ENCODE measurements around the gene MRO. TPM values are rescaled to one million over a fixed set of nuclear protein-coding genes. Genes with fewer than 3 reads are reported as not detected.

Gene MRO
- total and polyA plus RNA-seq, 11 donors = 0.19 to 6.9 (median 1.6) TPM

- no peak for ATAC-seq
- 83 to 89% (median 86%) methylated on average over 5 of the region's 5 CpGs for WGBS, 4 donors
- intact Hi-C loops (cut with DNase I) = loop anchor here in 2 of 10 donors (10.0 kb wide), 2 partner anchors 219 to 229 kb away; no protein-coding TSS in a partner anchor
These were observed 6.2 kb upstream of the MRO start for GRCh38 chr18:50826027-50826426.

GRCh38 chr18:50825621-50826020, 5.8 kb upstream of the MRO start:
- Histone ChIP-seq H3K4me1 (peaks cover 0 to 12% (median 3%) of the 10 kb centered on the region in 12 donors), H3K27ac (no peak overlapping the region), H3K36me3 (no peaks in the 10 kb centered on the region), H3K4me3 (no peak overlapping the region), H3K27me3 (no peaks in the 10 kb centered on the region), H3K9me3 (no peaks in the 10 kb centered on the region)
- intact Hi-C loops (cut with DNase I) = loop anchor here in 2 of 10 donors (10.0 kb wide), 2 partner anchors 219 to 229 kb away; no protein-coding TSS in a partner anchor
- DNase-seq = no peak
- TF ChIP-seq POLR2A (IDR thresholded peaks at IDR 0.05) (no peak), CTCF (IDR thresholded peaks at IDR 0.05) (no peak)
- no peak for ATAC-seq
- WGBS, 4 donors = 81 to 91% (median 91%) methylated on average over 2 of the region's 2 CpGs

More at GRCh38 chr18:50826027-50826426, 6.2 kb upstream of the MRO start:
- no peaks in the 10 kb centered on the region for H3K9me3 ChIP-seq
- no peaks in the 10 kb centered on the region for H3K27me3 ChIP-seq
- H3K36me3 ChIP-seq = no peaks in the 10 kb centered on the region
- no peak for TF ChIP-seq POLR2A (IDR thresholded peaks at IDR 0.05)
- no peak for TF ChIP-seq CTCF (IDR thresholded peaks at IDR 0.05)
- H3K4me1 ChIP-seq = peaks cover 0 to 8% (median 0%) of the 10 kb centered on the region in 12 donors
- H3K4me3 ChIP-seq = no peak overlapping the region
- DNase-seq = no peak
- H3K27ac ChIP-seq = no peak overlapping the region

GRCh38 chr18:50822756-50823155, 2.9 kb upstream of the MRO start:
- Histone ChIP-seq H3K9me3 (no peaks in the 10 kb centered on the region), H3K4me3 (no peak overlapping the region), H3K36me3 (no peaks in the 10 kb centered on the region), H3K27ac (no peak overlapping the region), H3K4me1 (peaks cover 0 to 28% (median 12%) of the 10 kb centered on the region in 12 donors), H3K27me3 (no peaks in the 10 kb centered on the region)
- ATAC-seq = no peak
- TF ChIP-seq POLR2A (IDR thresholded peaks at IDR 0.05) (no peak), CTCF (IDR thresholded peaks at IDR 0.05) (no peak)
- intact Hi-C loops (cut with DNase I) = loop anchor here in 6 of 10 donors (5.0 to 10.0 kb wide), 5 partner anchors 40 to 232 kb away; no protein-coding TSS in a partner anchor
- no peak for DNase-seq
- WGBS, 4 donors = 82 to 93% (median 89%) methylated on average over 10 of the region's 10 CpGs

- DNase-seq = no peak
- 72 to 80% (median 76%) methylated on average over 5 of the region's 5 CpGs for WGBS, 4 donors
- no peak overlapping the region for H3K4me3 ChIP-seq
- ATAC-seq = peak in 1 of 4 donors; percentile 4
- no peaks in the 10 kb centered on the region for H3K9me3 ChIP-seq
- H3K36me3 ChIP-seq = no peaks in the 10 kb centered on the region
- peak overlapping the region in 9 of 12 donors; percentile 2 to 72 (median 49) for H3K27ac ChIP-seq
- TF ChIP-seq CTCF (IDR thresholded peaks at IDR 0.05) (no peak), POLR2A (IDR thresholded peaks at IDR 0.05) (no peak)
- peaks cover 0 to 28% (median 12%) of the 10 kb centered on the region in 12 donors for H3K4me1 ChIP-seq
- intact Hi-C loops (cut with DNase I) = loop anchor here (1.0 to 10.0 kb wide), 11 partner anchors 41 to 234 kb away; partner anchors contain the start of gene ME2 (in 2 of the 10)
- no peaks in the 10 kb centered on the region for H3K27me3 ChIP-seq
These were observed 1.2 kb upstream of the MRO start for GRCh38 chr18:50820901-50821520.
